Uterus (tissue), 2 donors: ENCODE measurements around the gene RALGPS1.

ENCODE experiments used
- CTCF ChIP-seq, 4 experiments: fragments of 200-600 bp in 2 of 4; fragments of 450-650 bp in 2 of 4; sonication (generic) in 2 of 4; IDR thresholded peaks; one replicate each; pipeline ENCODE4 v1.5.1; 2016 to 2019; ENCODE audit warnings: antibody characterized with exemption in 4 of 4, mild to moderate bottlenecking in 2 of 4, moderate library complexity in 1 of 4
- POLR2A ChIP-seq, 2 donors: fragments of 450-650 bp; IDR thresholded peaks; one replicate each; pipeline ENCODE4 v1.6.1; 2016; ENCODE audit warnings: antibody characterized with exemption in 2 of 2, mild to moderate bottlenecking in 1 of 2, moderate library complexity in 1 of 2

GRCh38 chr9:127137640-127138360 is 223.2 kb downstream of the RALGPS1 start:
- TF ChIP-seq CTCF (IDR thresholded peaks at IDR 0.05) (no peak), POLR2A (IDR thresholded peaks at IDR 0.05) (no peak)
